ENCODE measurements around the gene TEAD1. TPM values are rescaled to one million over a fixed set of nuclear protein-coding genes. Genes with fewer than 3 reads are reported as not detected.

Gene TEAD1
- total and polyA plus RNA-seq, 9 donors: 20.0 to 84.1 (median 67.6) TPM

DNA sequence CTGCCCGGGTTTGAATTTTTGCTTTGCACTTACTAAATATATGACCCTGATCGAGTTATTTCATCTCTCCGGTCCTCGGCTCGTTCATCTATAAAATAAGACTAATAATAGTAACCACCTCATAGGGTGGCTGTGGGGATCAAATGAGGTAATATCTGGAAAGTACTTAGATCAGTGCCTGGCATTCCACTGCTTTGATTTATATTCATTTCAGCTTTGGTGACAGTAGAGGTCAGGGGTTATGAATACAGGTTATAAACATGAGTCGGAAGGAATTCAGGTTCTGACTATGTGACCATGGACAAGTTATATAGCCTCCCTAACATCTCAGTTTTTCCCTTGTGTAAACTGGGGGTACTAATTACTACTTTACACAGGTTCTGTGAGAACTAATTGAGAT, 2.9 kb upstream of the TEAD1 start:
- no peak for DNase-seq
- TF ChIP-seq, protein P1, sequence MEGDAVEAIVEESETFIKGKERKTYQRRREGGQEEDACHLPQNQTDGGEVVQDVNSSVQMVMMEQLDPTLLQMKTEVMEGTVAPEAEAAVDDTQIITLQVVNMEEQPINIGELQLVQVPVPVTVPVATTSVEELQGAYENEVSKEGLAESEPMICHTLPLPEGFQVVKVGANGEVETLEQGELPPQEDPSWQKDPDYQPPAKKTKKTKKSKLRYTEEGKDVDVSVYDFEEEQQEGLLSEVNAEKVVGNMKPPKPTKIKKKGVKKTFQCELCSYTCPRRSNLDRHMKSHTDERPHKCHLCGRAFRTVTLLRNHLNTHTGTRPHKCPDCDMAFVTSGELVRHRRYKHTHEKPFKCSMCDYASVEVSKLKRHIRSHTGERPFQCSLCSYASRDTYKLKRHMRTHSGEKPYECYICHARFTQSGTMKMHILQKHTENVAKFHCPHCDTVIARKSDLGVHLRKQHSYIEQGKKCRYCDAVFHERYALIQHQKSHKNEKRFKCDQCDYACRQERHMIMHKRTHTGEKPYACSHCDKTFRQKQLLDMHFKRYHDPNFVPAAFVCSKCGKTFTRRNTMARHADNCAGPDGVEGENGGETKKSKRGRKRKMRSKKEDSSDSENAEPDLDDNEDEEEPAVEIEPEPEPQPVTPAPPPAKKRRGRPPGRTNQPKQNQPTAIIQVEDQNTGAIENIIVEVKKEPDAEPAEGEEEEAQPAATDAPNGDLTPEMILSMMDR (IDR thresholded peaks at IDR 0.05): no peak
- TF ChIP-seq EP300 (IDR thresholded peaks at IDR 0.05) (no peak), POLR2A (IDR thresholded peaks at IDR 0.05) (no peak)
- intact Hi-C loops (cut with DNase I): loop anchor here (5.0 to 10.0 kb wide), 4 partner anchors 143 to 257 kb away; no protein-coding TSS in a partner anchor
- Histone ChIP-seq H3K4me3 (no peak overlapping the region), H3K9me3 (no peaks in the 10 kb centered on the region), H3K36me3 (no peaks in the 10 kb centered on the region), H3K27ac (no peak overlapping the region), H3K27me3 (no peaks in the 10 kb centered on the region), H3K4me1 (ENCODE audit: insufficient read depth) (no peaks in the 10 kb centered on the region)
- WGBS, 3 donors: 84 to 91% (median 86%) methylated on average over 6 of the region's 6 CpGs

DNA sequence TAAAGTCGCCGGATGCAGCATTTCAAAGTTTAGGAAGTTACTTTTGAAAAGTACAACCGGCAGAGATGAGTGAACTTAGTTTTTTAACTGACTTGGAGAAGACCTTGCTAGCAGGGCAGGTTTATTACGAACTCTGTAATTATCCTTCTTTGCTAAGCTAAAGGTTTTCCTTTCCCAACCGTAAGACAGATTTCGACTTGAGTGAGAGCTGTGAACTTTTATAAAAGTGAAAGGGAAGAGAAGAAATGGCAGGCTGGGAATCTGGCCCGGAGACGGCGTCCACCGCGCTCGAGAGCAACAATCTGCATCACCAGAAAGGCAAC, 659 bp upstream of the TEAD1 start:
- WGBS, 3 donors: 1 to 2% (median 1%) methylated on average over 12 of the region's 12 CpGs
- Histone ChIP-seq H3K9me3 (no peaks in the 10 kb centered on the region), H3K27ac (peak overlapping the region; percentile 94 to 99), H3K4me3 (peak overlapping the region; percentile 52), H3K27me3 (no peaks in the 10 kb centered on the region), H3K4me1 (ENCODE audit: insufficient read depth) (no peaks in the 10 kb centered on the region), H3K36me3 (no peaks in the 10 kb centered on the region)
- intact Hi-C loops (cut with DNase I): loop anchor here (5.0 to 10.0 kb wide), 4 partner anchors 141 to 259 kb away; no protein-coding TSS in a partner anchor
- no peak for DNase-seq
- TF ChIP-seq EP300 (IDR thresholded peaks at IDR 0.05) (no peak), POLR2A (IDR thresholded peaks at IDR 0.05) (no peak)
- TF ChIP-seq, protein P1 (IDR thresholded peaks at IDR 0.05): no peak

DNA sequence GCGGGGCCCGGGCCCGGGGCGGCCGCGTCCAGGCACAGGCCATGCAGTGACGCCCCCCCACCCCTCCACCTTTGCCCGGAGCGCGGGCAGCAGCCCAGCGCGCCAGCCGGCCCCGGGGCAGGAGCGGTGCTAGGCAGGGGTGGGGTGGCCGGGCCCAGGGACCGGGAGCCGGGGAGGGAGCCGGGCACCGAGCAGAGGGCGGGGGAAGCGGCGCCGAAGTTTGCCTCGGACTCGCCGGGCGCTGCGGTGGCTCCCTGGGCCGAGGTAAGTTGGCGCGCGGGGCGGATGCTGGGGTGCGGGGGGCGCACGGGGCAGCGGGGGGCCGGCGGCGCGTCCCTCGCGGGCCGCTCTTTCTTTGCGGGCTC, 332 bp downstream of the TEAD1 start:
- WGBS, 3 donors: 0 to 1% (median 0%) methylated on average over 22 to 46 of the region's 46 CpGs
- Histone ChIP-seq H3K9me3 (no peaks in the 10 kb centered on the region), H3K4me1 (ENCODE audit: insufficient read depth) (peaks cover 3% of the 10 kb centered on the region), H3K27me3 (no peaks in the 10 kb centered on the region), H3K4me3 (peak overlapping the region; percentile 52), H3K36me3 (no peaks in the 10 kb centered on the region), H3K27ac (peak overlapping the region; percentile 94 to 99)
- intact Hi-C loops (cut with DNase I): loop anchor here (1.0 to 10.0 kb wide), 5 partner anchors 18 to 260 kb away; no protein-coding TSS in a partner anchor
- DNase-seq: no peak
- TF ChIP-seq EP300 (IDR thresholded peaks at IDR 0.05): no peak
- TF ChIP-seq, protein P1 (IDR thresholded peaks at IDR 0.05): no peak
- TF ChIP-seq POLR2A (IDR thresholded peaks at IDR 0.05): no peak

DNA sequence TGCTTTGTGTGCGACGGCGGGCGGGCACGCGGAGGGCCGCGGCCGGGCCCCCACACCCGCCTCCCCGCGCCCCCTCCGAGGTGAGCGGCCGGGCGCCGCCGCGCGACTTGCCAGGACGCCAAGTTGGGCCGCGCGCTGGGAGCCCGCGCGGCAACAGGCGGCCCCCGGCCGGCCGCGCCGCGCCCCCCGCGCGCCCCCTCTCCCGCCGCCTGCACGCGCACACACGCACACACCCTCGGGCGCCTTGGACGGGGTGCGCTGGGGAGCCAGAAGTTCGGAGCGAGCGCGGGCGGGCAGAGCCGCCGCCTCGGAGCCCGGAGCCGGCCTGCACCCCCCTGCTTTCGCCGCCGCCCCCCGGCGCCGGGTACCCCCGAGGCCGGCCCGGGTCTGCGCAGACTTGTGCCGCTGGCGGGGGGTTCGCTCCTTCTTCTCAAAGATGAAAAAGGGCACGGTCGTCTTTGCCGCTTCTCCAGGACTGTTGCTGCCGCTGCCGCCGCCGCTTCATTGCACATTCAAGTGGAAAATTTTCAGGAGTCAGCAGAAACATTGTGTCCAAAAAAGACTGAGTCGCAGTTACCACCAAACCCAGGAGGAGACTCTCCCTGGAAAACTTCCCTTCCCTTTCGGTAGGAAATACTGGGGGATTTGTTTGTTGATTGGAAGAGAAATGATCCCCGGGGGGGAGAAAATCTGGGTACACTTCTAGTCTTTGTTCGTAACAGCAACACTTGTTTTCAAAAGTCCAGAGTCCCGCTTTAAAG, 895 bp downstream of the TEAD1 start:
- H3K36me3 ChIP-seq: no peaks in the 10 kb centered on the region
- H3K27me3 ChIP-seq: no peaks in the 10 kb centered on the region
- intact Hi-C loops (cut with DNase I): loop anchor here (1.0 to 10.0 kb wide), 5 partner anchors 17 to 260 kb away; no protein-coding TSS in a partner anchor
- H3K4me1 ChIP-seq (ENCODE audit: insufficient read depth): peaks cover 3% of the 10 kb centered on the region
- DNase-seq: peak; percentile 47 to 72 (median 61)
- H3K9me3 ChIP-seq: no peaks in the 10 kb centered on the region
- WGBS, 3 donors: 0 to 1% (median 1%) methylated on average over 35 to 81 of the region's 81 CpGs
- no peak for TF ChIP-seq POLR2A (IDR thresholded peaks at IDR 0.05)
- TF ChIP-seq, protein P1 (IDR thresholded peaks at IDR 0.05): no peak
- no peak for TF ChIP-seq EP300 (IDR thresholded peaks at IDR 0.05)
- H3K27ac ChIP-seq: peak overlapping the region; percentile 94 to 99
- H3K4me3 ChIP-seq: peak overlapping the region; percentile 52
